ENCODE data around the gene MAPK4.
"Not testable (repeated sequence)": the region's sequence is repeated elsewhere in the genome, so short reads cannot be mapped to it uniquely, and the experiment has no call there.

Gene MAPK4

DNA sequence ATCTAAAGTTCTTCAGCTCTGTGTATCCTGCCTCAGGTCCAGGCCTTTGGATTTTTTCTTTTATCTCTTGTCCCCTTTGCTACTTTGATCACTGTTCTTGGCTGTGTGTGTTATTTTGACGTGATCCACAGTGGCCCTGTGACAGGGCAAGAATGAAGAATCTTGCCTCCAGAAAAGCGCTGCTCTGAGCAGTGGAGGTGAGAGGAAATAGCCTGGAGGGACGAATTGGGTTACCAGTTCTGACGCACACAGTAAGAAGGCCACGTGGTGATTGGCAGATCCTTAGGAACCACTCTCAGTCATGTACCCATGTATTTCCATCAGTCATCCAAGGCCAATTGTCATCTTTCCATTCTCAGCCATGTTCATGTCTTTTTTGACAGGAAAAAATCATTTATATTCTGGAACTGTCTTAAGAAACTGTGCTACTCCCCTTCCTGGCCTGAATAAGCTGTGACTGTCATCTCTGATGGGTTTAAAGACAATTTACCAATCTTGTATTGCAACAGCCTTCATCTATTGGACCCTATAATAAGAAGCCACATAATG lies 47.6 kb downstream of the MAPK4 start:
- Histone ChIP-seq H3K9me2 (replicated peaks; ENCODE audit: low read depth, low read length) (no peaks in the 10 kb centered on the region), H3K9ac (ENCODE audit: low read depth, low read length, poor library complexity, severe bottlenecking) (no peak overlapping the region), H4K20me1 (ENCODE audit: insufficient read depth, low read length, poor library complexity, severe bottlenecking) (no peaks in the 10 kb centered on the region), H3K4me3 (ENCODE audit: low read length, poor library complexity, severe bottlenecking) (no peak overlapping the region), H3K4me2 (ENCODE audit: low read depth, low read length, poor library complexity, severe bottlenecking) (no peak overlapping the region), H3K79me2 (ENCODE audit: insufficient read depth, low read length) (no peaks in the 10 kb centered on the region), H2AFZ (ENCODE audit: low read length) (no peak overlapping the region), H3K4me1 (ENCODE audit: insufficient read depth, low read length, poor library complexity, severe bottlenecking) (no peaks in the 10 kb centered on the region), H3K27me3 (ENCODE audit: insufficient read depth, low read length, poor library complexity, severe bottlenecking) (no peaks in the 10 kb centered on the region), H3F3A (ENCODE audit: low read depth) (no peaks in the 10 kb centered on the region), H3K9me3 (ENCODE audit: insufficient read depth, low read depth, low read length) (no peaks in the 10 kb centered on the region), H3K36me3 (ENCODE audit: insufficient read depth, low read length) (no peaks in the 10 kb centered on the region)
- TF ChIP-seq EZH2phosphoT487 (IDR thresholded peaks at IDR 0.05; ENCODE audit: borderline replicate concordance) = no peak
- TF ChIP-seq, protein P1, sequence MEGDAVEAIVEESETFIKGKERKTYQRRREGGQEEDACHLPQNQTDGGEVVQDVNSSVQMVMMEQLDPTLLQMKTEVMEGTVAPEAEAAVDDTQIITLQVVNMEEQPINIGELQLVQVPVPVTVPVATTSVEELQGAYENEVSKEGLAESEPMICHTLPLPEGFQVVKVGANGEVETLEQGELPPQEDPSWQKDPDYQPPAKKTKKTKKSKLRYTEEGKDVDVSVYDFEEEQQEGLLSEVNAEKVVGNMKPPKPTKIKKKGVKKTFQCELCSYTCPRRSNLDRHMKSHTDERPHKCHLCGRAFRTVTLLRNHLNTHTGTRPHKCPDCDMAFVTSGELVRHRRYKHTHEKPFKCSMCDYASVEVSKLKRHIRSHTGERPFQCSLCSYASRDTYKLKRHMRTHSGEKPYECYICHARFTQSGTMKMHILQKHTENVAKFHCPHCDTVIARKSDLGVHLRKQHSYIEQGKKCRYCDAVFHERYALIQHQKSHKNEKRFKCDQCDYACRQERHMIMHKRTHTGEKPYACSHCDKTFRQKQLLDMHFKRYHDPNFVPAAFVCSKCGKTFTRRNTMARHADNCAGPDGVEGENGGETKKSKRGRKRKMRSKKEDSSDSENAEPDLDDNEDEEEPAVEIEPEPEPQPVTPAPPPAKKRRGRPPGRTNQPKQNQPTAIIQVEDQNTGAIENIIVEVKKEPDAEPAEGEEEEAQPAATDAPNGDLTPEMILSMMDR (conservative IDR thresholded peaks at IDR 0.05; ENCODE audit: low read length) = no peak

DNA sequence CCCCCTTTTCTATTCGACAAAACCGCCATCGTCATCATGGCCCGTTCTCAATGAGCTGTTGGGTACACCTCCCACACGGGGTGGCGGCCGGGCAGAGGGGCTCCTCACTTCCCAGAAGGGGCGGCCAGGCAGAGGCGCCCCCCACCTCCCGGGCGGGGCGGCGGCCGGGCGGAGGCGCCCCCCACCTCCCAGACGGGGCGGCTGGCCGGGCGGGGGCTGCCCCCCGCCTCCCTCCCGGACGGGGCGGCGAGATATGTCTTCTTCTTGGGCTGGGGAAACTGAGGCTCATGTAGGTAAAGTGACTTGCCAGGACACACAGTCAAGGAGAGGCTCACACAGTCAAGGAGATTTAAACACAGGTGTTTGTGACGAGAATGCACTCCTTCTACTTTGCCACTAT lies 49.3 kb downstream of the MAPK4 start:
- H3K4me2 ChIP-seq (ENCODE audit: low read depth, low read length, poor library complexity, severe bottlenecking); H3K9me2 ChIP-seq (replicated peaks; ENCODE audit: low read depth, low read length); H3K9me3 ChIP-seq (ENCODE audit: insufficient read depth, low read depth, low read length); H3K4me1 ChIP-seq (ENCODE audit: insufficient read depth, low read length, poor library complexity, severe bottlenecking); H2AFZ ChIP-seq (ENCODE audit: low read length); H3K36me3 ChIP-seq (ENCODE audit: insufficient read depth, low read length); H3K27me3 ChIP-seq (ENCODE audit: insufficient read depth, low read length, poor library complexity, severe bottlenecking); H3K9ac ChIP-seq (ENCODE audit: low read depth, low read length, poor library complexity, severe bottlenecking); H3K4me3 ChIP-seq (ENCODE audit: low read length, poor library complexity, severe bottlenecking); H3K79me2 ChIP-seq (ENCODE audit: insufficient read depth, low read length); H3F3A ChIP-seq (ENCODE audit: low read depth); H4K20me1 ChIP-seq (ENCODE audit: insufficient read depth, low read length, poor library complexity, severe bottlenecking): not testable (repeated sequence)

DNA sequence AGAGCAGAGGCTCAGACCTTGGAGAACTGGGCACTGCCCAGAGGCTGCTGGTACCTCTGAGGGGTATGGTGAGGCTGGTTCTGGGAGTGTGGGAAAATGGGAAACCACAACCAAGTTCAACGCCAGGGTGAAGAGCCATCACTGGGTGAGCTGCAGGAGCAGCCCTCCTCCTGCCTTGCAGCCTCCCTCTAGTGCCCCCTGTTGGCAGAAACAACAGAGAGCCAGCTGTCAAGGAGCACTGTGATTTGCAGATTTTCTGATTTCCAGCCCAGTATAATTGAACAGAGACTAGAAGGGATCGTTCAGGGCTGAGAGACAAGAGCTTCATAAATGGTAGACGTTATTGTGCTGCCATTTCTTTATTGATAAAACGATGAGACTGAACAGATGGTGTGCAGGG lies 50.5 kb downstream of the MAPK4 start:
- Histone ChIP-seq H3F3A (ENCODE audit: low read depth) (no peaks in the 10 kb centered on the region), H4K20me1 (ENCODE audit: insufficient read depth, low read length, poor library complexity, severe bottlenecking) (no peaks in the 10 kb centered on the region), H3K27me3 (ENCODE audit: insufficient read depth, low read length, poor library complexity, severe bottlenecking) (no peaks in the 10 kb centered on the region), H3K36me3 (ENCODE audit: insufficient read depth, low read length) (no peaks in the 10 kb centered on the region), H3K9me2 (replicated peaks; ENCODE audit: low read depth, low read length) (no peaks in the 10 kb centered on the region), H3K9ac (ENCODE audit: low read depth, low read length, poor library complexity, severe bottlenecking) (no peak overlapping the region), H3K4me1 (ENCODE audit: insufficient read depth, low read length, poor library complexity, severe bottlenecking) (no peaks in the 10 kb centered on the region), H3K9me3 (ENCODE audit: insufficient read depth, low read depth, low read length) (no peaks in the 10 kb centered on the region), H3K4me2 (ENCODE audit: low read depth, low read length, poor library complexity, severe bottlenecking) (no peak overlapping the region), H3K4me3 (ENCODE audit: low read length, poor library complexity, severe bottlenecking) (no peak overlapping the region), H3K79me2 (ENCODE audit: insufficient read depth, low read length) (no peaks in the 10 kb centered on the region), H2AFZ (ENCODE audit: low read length) (no peak overlapping the region)
- TF ChIP-seq, protein P1 (conservative IDR thresholded peaks at IDR 0.05; ENCODE audit: low read length) = no peak; the same call in 1 of the 2 replicates
- TF ChIP-seq EZH2phosphoT487 (IDR thresholded peaks at IDR 0.05; ENCODE audit: borderline replicate concordance) = no peak

DNA sequence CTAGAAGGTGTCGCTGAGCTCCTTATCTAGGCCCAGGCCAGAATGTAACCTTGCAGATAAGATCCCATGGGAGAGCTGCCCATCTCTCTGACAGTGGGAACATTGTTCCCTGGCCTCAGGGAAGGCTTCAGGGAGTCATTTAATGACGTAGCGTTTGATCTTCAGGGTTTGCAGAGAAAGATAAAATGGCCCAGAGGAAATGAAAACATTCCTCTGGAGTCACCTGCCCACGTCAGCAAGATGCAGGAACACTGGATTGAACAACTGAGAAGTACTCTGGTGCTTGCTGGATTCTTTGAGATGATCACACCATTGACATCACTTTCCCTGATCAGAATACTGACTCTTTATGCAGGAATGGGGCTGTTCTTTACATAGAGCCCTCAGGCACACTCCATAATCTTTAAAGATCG lies 51.6 kb downstream of the MAPK4 start:
- no peak overlapping the region for H3K4me2 ChIP-seq (ENCODE audit: low read depth, low read length, poor library complexity, severe bottlenecking)

More for the DNA sequence above, 51.6 kb downstream of the MAPK4 start:
- H4K20me1 ChIP-seq (ENCODE audit: insufficient read depth, low read length, poor library complexity, severe bottlenecking) = no peaks in the 10 kb centered on the region
- H3K36me3 ChIP-seq (ENCODE audit: insufficient read depth, low read length) = no peaks in the 10 kb centered on the region
- no peak overlapping the region for H3K9ac ChIP-seq (ENCODE audit: low read depth, low read length, poor library complexity, severe bottlenecking)
- no peak overlapping the region for H3K4me3 ChIP-seq (ENCODE audit: low read length, poor library complexity, severe bottlenecking)
- H3K79me2 ChIP-seq (ENCODE audit: insufficient read depth, low read length) = no peaks in the 10 kb centered on the region
- TF ChIP-seq, protein P1 (conservative IDR thresholded peaks at IDR 0.05; ENCODE audit: low read length) = no peak
- TF ChIP-seq EZH2phosphoT487 (IDR thresholded peaks at IDR 0.05; ENCODE audit: borderline replicate concordance) = no peak
- no peaks in the 10 kb centered on the region for H3K4me1 ChIP-seq (ENCODE audit: insufficient read depth, low read length, poor library complexity, severe bottlenecking)
- no peaks in the 10 kb centered on the region for H3K9me3 ChIP-seq (ENCODE audit: insufficient read depth, low read depth, low read length)
- H3K27me3 ChIP-seq (ENCODE audit: insufficient read depth, low read length, poor library complexity, severe bottlenecking) = no peaks in the 10 kb centered on the region
- no peaks in the 10 kb centered on the region for H3F3A ChIP-seq (ENCODE audit: low read depth)
- no peak overlapping the region for H2AFZ ChIP-seq (ENCODE audit: low read length)
- no peaks in the 10 kb centered on the region for H3K9me2 ChIP-seq (replicated peaks; ENCODE audit: low read depth, low read length)
